Measurements from ENCODE around the gene CCND1. TPM values are rescaled to one million over a fixed set of nuclear protein-coding genes. Genes with fewer than 3 reads are reported as not detected.

Gene CCND1
- total RNA-seq, 6 experiments from 2014 or later, result 1,259 to 2,084 (median 1,434) TPM

DNA sequence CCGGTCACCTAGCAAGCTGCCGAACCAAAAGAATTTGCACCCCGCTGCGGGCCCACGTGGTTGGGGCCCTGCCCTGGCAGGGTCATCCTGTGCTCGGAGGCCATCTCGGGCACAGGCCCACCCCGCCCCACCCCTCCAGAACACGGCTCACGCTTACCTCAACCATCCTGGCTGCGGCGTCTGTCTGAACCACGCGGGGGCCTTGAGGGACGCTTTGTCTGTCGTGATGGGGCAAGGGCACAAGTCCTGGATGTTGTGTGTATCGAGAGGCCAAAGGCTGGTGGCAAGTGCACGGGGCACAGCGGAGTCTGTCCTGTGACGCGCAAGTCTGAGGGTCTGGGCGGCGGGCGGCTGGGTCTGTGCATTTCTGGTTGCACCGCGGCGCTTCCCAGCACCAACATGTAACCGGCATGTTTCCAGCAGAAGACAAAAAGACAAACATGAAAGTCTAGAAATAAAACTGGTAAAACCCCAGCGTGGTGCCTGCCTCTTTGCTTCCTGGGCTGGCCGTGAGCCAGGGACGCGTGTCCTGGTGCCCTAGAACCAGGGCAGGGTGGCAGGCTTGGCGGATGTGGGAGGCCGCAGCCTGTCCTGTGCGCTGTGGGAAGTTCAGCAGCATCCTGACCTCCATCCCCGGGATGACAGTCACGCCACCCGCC lies 13.2 kb downstream of the CCND1 start:
- Mint-ChIP-seq H3K27me3 (ENCODE audit: insufficient read depth) (peaks cover 81% of the 10 kb centered on the region), H3K4me1 (ENCODE audit: low read depth) (peaks cover 34% of the 10 kb centered on the region), H3K36me3 (ENCODE audit: low read depth) (peaks cover 28% of the 10 kb centered on the region), H3K4me3 (peak overlapping the region; percentile 40; the same call in 1 of the 2 replicates), H3K27ac (peak overlapping the region; percentile 69), H3K9me3 (peaks cover 32% of the 10 kb centered on the region)
- TF ChIP-seq, protein P1, sequence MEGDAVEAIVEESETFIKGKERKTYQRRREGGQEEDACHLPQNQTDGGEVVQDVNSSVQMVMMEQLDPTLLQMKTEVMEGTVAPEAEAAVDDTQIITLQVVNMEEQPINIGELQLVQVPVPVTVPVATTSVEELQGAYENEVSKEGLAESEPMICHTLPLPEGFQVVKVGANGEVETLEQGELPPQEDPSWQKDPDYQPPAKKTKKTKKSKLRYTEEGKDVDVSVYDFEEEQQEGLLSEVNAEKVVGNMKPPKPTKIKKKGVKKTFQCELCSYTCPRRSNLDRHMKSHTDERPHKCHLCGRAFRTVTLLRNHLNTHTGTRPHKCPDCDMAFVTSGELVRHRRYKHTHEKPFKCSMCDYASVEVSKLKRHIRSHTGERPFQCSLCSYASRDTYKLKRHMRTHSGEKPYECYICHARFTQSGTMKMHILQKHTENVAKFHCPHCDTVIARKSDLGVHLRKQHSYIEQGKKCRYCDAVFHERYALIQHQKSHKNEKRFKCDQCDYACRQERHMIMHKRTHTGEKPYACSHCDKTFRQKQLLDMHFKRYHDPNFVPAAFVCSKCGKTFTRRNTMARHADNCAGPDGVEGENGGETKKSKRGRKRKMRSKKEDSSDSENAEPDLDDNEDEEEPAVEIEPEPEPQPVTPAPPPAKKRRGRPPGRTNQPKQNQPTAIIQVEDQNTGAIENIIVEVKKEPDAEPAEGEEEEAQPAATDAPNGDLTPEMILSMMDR (IDR thresholded peaks at IDR 0.05), result no peak
- no peak for DNase-seq

DNA sequence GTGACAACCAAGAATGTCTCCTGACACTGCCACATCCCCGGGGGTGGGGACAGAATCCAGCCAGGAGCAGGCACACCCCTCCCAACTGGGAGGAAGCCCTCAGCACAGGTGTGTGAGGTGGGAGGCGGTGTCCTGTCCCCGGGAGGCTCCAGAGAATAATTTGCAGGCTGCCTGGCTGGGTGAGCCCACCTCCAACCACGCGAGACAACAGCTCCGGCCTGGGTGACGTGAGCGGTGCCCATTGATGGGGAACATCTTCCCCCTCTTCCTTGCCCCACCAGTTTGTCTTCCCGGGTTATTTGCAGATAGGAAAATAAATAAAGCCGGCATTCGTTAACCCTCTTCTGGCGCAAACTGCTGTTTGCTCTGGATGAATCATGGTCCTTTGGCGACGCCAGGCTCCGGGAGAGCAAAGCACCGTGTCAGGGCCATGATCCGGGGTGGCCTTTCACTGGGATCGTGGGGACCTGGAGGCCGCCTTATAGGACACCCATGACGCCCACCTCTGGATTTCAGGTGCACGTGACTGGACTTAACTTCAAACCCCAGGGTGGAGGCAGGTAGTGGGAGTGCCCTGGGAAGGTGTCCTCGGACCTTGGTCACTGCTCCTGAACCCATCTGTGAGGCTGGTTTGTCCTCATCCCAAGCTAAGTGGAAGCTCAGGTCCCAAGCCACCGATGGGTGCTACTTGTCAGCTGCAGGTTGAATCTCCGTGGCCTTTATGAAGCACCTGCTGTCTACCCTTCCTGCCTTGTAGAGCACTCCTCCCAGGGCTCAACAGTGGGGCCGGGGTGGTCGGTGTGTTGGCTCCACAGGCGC lies 13.9 kb downstream of the CCND1 start:
- Mint-ChIP-seq H3K4me1 (ENCODE audit: low read depth) (peaks cover 28% of the 10 kb centered on the region), H3K27ac (peak overlapping the region; percentile 64), H3K27me3 (ENCODE audit: insufficient read depth) (peaks cover 80% of the 10 kb centered on the region), H3K9me3 (peaks cover 27% of the 10 kb centered on the region), H3K36me3 (ENCODE audit: low read depth) (peaks cover 23% of the 10 kb centered on the region), H3K4me3 (peak overlapping the region; percentile 40; the same call in 1 of the 2 replicates)
- TF ChIP-seq, protein P1 (IDR thresholded peaks at IDR 0.05), result no peak
- DNase-seq, result no peak

DNA sequence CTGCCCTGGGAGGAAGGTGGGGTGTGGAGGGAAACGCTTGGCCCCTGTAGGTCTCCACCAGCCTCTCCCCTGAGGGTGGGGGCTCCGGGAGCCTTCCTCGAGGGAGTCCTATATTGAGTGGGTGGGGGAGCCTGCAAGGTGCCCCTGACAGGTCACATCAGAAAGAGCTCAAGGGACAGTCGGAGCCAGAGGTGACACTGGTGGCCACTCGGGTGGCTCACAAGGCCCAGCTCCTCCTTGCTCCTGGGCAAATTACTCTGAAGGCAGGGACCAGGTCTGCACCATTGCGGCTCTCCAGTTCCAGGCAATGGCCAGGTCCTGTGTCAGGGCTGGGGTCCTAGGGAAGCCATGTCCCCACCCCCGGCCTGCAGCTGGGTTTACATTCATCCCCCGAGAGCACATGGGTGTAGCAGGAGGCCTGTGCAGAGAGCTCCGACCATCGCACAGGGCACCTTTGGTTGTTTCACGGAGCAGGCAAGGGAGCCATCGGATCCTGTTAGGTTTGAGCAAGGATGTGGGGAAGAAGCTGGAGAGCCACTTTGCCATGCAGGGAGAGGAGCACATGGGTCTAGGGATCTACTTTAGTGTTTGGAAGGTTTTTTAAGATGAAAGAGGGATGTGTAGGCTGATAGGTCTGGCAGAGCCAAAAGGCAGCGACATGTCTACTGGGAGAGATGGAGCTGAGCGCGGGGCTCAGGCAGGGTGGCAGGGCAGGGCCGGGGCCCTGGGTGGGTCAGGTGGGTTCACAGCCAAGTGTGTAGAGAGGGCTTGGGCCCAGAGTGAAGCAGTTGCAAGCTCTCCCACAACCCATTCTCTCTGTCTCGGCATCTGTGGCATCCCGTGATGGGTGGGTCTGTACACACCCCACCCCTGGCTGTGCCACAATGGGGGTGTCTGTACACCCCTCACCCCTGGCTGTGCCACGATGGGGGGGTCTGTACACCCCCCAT lies 14.8 kb downstream of the CCND1 start:
- peak; percentile 55 for DNase-seq
- Mint-ChIP-seq H3K27ac (peak overlapping the region; percentile 64), H3K27me3 (ENCODE audit: insufficient read depth) (peaks cover 74% of the 10 kb centered on the region), H3K9me3 (peaks cover 27% of the 10 kb centered on the region), H3K4me1 (ENCODE audit: low read depth) (peaks cover 28% of the 10 kb centered on the region), H3K36me3 (ENCODE audit: low read depth) (peaks cover 23% of the 10 kb centered on the region), H3K4me3 (peak overlapping the region; percentile 54)
- TF ChIP-seq, protein P1 (IDR thresholded peaks at IDR 0.05), result no peak

DNA sequence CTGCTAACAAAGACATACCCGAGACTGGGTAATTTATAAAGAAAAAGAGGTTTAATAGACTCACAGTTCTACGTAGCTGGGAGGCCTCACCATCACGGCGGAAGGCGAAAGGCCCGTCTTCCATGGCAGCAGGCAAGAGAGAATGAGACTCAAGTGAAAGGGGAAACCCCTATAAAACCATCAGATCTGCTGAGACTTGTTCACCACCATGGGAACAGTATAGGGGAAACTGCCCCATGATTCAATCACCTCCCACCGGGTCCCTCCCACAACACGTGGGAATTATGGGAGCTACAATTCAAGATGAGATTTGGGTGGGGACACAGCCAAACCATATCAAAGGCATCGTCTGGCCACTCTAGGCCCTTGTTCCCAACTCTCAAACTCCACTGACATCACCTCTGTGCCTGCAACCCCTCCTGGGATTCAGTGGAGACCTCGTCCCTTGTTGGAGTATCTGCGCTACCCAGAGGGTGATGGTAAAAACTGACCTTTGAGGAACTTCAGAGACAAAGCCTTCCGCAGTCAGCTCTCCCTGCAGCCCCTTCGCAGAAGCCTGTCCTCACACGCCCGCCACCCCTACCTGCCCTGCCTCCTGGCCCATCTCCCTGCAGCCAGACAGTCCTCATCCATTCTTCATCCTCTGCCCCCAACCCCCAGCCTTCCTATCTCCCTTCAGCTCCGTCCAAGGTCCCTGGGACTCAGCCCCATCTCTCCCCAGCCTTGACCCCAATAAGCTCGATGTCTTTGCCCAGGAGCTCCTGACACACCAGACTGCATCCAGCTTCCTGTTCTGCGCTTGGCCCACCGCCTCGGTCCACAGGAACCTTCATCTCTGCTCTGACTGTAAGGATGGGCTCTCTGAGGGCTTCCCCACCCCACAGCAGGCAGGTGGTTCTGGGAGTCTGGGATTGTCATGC lies 15.8 kb downstream of the CCND1 start:
- Mint-ChIP-seq H3K4me3 (peak overlapping the region; percentile 61), H3K27me3 (ENCODE audit: insufficient read depth) (peaks cover 67% of the 10 kb centered on the region), H3K36me3 (ENCODE audit: low read depth) (peaks cover 17% of the 10 kb centered on the region), H3K4me1 (ENCODE audit: low read depth) (peaks cover 19% of the 10 kb centered on the region), H3K9me3 (peaks cover 21% of the 10 kb centered on the region), H3K27ac (peak overlapping the region; percentile 64)
- no peak for DNase-seq
- TF ChIP-seq, protein P1 (IDR thresholded peaks at IDR 0.05), result no peak
